22Rv1 (cell line): ENCODE results near the gene MATR3.

Experiments
- H3K27ac ChIP-seq: fragments of 450-650 bp; 2 replicates; pipeline ENCODE4 v1.5.1; 2017
- ZFX ChIP-seq: fragments of 450-650 bp; IDR thresholded peaks from 2 replicates; pipeline ENCODE4 v1.6.1; 2017; ENCODE audit warnings: antibody characterized with exemption, borderline replicate concordance
- TF ChIP-seq, protein P1 (sequence below): fragments of 450-650 bp; IDR thresholded peaks from 2 replicates; pipeline ENCODE4 v1.5.1; 2017; ENCODE audit warnings: mild to moderate bottlenecking

The MATR3 gene

DNA sequence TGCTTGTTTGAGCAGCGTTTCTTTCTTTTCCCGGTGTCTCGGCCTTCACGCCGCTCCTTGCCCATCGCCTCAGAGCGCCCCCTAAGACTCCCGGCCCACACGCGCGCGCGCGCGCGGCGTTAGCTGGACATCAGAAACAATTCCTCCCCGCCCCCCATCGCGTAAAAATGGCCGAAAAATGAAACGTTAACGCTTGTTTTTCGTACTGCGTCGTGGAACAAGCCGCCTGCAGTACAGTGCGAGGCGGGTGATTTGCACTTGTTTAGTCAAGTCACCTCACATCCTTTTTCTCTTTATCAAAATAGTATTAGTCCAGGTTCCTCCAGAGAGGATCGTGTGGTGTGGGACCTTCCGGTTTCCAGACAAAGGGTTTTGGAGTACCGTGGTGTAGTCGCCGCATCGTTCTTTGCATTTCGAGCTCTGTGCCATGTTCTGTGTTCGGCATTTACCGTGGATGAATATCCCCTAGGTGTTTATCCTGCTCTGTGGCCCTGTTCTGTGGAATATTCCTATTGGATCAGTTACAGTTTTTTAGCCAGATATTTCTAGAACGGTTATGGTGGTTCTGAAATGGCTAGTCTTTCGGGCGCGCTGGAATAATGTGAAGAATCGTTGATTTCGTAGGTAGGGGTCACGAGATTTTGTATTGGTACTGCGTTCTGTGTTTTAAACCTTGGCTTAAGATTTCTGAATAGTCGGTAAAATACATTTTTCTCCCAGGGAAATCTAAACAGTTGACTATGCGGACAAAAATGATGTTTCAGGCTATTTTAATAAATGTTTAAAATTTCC is 1.0 kb downstream of the MATR3 start:
- TF ChIP-seq, protein P1, sequence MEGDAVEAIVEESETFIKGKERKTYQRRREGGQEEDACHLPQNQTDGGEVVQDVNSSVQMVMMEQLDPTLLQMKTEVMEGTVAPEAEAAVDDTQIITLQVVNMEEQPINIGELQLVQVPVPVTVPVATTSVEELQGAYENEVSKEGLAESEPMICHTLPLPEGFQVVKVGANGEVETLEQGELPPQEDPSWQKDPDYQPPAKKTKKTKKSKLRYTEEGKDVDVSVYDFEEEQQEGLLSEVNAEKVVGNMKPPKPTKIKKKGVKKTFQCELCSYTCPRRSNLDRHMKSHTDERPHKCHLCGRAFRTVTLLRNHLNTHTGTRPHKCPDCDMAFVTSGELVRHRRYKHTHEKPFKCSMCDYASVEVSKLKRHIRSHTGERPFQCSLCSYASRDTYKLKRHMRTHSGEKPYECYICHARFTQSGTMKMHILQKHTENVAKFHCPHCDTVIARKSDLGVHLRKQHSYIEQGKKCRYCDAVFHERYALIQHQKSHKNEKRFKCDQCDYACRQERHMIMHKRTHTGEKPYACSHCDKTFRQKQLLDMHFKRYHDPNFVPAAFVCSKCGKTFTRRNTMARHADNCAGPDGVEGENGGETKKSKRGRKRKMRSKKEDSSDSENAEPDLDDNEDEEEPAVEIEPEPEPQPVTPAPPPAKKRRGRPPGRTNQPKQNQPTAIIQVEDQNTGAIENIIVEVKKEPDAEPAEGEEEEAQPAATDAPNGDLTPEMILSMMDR = peak; percentile 57
- no peak for TF ChIP-seq ZFX
- H3K27ac ChIP-seq = peak overlapping the region; percentile 99

DNA sequence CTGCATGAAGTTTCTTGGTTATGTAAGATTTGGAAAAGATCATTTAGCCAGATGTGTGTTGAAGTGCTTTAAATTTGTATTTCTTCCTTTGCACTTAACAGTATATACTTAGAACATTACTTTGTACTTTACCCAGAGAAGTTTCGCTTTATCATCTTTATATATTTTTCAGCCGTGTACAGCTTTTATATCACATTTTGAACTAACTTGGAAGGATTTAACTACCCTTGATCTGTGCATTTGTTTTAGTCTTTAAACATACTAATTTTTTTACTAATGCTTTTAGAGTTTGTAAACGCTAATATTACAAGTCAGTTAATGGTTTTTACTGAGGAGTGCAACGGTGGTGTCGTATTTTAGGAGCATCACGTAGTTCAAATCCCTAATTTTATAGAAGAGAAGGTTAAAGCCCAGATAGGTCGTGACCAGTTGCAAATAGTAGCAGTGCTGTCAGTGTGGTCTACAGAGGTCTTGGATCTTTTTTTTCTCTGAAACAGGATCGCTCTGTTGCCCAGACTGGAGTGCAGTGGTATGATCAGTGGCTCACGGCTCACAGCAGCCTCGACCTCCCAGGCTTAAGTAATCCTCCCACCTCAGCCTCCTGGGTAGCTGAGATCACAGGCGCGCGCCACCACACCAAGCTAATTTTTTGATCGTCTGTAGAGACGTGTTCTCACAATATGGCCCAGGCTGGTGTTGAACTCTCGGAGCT is 2.0 kb downstream of the MATR3 start:
- TF ChIP-seq, protein P1 = no peak
- TF ChIP-seq ZFX = no peak
- H3K27ac ChIP-seq = peak overlapping the region; percentile 99

DNA sequence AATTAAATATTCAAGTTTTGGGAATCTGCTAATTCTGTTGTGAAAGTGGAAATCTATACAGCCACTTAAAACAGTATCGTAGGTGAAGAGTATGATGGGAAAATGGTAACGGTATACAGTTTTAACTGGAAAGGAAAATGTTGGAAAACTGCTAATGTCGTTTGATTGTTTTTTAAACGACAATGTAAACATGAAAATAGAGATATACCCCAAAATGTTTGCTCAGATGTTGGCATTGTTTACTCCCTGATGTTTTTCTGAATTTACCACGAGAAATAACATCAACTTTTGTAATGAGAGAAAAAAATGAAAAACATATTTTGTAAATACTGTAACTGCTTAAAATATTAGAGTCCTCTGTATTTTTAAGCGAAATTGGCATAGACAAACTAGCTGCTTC is 2.7 kb downstream of the MATR3 start:
- TF ChIP-seq, protein P1 = no peak
- TF ChIP-seq ZFX = no peak
- H3K27ac ChIP-seq = no peak overlapping the region

DNA sequence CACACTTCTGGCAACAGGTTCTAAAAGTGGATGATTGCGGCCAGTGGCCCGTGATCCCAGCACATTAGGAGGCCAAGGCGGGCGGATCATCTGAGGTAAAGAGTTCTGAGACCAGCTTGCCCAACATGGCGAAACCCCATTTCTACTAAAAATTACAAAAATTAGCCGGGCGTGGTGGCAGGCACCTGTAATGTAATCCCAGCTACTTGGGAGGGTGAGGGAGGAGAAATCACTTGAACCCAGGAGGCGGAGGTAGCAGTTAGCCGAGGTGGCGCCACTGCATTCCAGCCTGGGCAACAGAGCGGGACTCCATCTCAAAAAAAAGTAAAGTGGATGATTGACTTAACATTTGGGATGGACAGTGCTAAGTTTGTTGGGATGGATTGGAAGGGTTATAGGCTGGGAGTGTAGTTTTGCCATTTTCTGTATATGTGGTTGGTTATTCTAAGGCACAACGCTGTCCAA is 3.4 kb downstream of the MATR3 start:
- H3K27ac ChIP-seq = no peak overlapping the region
- TF ChIP-seq, protein P1 = no peak
- TF ChIP-seq ZFX = no peak

DNA sequence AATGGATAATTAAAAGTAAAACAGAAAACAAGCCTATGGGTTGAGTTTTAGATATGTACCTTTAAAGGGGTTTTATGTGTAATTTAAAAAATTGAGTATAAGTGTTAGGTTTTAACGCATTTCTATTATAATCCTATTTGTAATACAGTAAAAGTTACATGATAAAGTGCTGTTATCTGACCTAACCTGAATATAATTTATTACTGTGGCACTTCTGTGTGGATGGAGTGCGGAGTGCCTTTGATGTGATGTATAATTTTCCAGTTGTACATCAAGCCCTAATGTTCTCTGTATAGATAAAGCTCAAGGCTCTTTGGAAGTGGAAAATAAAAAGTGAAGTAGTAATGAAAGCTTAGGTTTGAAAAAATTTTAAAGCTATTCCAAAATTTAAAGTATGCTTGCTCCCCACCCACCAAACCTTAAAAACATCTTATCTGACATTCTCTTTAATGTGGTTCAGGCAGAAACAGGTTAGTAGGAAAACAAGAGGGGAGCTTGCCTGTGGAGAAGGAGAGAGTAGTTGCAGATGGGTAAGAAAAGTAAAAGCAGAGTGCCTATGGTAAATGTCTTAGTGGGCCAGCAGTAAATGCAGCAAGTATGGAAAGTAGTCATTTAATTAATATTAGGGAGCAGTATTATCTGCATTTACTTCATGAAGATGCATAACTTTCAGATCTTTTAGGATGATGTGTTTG is 4.0 kb downstream of the MATR3 start:
- H3K27ac ChIP-seq = no peak overlapping the region
- TF ChIP-seq, protein P1 = no peak
- no peak for TF ChIP-seq ZFX

DNA sequence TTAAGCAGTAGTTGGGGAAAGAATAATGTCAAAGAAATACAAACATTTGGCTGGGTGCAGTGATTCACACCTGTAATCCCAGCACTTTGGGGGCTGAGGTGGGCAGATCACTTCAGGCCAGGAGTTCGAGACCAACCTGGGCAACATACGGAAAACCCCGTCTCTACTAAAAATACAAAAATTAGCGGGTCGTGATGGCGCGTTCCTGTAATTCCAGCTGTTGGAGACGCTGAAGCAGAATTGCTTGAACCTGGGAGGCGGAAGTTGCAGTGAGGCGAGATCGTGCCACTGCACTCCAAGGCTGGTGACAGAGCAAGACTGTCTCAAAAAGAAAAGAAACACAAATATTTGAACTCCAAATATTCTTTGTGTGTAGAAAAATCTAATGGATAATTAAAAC is 4.7 kb downstream of the MATR3 start:
- TF ChIP-seq ZFX = no peak
- TF ChIP-seq, protein P1 = no peak
- H3K27ac ChIP-seq = no peak overlapping the region
